HG02840 (cell line): Measurements from ENCODE around the gene DSN1.

Experiments used
- ATAC-seq: cut with Tn5 transposase; IDR thresholded peaks from one replicate; pipeline ENCODE4 v1.9.1; 2021; ENCODE audit warnings: mild to moderate bottlenecking, moderate library complexity, moderate number of reproducible peaks; ENCODE audit not compliant: unreplicated experiment, low FRiP score

Gene DSN1

DNA sequence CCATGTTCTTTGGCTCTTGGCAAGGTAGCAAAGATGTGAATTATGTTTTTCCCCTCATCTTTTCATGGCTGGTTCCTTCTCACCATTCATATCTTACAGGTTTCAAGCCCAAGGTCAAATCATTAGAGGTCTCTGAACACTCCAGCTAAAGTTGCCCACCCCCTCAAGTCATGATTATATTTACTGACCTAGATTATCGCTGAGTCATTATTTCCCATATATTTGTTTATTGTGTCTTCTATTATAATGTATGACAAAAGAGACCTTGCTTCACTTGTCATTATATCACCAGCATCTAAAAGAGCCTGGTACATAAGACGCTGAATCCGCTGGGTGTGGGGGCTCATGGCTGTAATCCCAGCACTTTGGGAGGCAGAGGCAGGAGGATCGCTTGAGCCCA lies 12.4 kb downstream of the DSN1 start:
- ATAC-seq: no peak

DNA sequence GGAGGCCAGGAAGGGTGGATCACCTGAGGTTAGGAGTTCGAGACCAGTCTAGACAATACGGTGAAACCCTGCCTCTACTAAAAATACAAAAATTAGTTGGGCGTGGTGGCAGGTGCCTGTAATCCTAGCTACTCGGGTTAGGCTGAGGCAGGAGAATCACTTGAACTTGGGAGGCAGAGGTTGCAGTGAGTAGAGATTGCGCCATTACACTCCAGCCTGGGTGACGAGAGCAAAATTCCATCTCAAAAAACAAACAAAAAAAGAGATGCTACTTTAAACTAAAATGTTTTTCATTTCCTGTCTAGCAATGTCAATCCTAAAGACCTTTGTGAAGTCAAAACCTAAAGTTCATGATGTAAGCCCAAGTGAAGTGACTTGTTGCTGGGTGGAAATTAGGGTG lies 12.9 kb downstream of the DSN1 start:
- ATAC-seq: no peak

DNA sequence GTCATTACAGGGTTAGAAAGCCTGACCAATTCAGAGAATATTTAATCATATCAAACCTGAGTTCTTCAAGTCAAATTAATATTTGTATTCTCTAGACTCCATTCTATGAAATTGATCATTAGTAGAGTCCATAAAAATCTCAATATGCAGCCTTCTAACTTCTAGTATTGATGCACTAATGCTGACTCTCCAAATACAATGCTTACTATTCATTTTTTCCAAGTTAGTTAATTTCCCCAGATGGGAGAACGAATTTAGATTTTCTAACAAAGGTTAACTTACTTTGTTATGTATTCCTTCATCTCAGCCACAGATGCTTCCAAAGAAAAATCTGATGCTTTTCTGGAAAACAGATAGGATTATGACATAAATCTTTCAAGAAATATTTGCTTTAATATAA lies 15.3 kb downstream of the DSN1 start:
- ATAC-seq: no peak

DNA sequence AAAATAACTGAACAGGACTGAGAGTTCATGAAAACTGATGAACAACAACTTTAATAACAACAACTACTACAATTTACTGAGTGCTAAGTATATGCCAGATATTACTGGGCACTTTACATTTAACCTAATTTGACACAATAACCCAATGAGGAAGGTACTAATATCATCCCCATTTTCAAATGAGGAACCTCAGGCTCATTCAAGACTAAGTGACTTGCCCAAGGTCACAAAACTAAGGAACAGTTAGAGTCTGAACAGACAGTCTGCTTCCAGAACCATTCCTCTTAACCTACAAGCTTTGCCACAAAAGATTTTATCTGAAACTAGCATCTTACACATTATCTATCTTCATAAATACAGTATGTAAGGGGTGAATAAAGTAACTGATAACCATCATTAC lies 17.1 kb downstream of the DSN1 start:
- no peak for ATAC-seq

DNA sequence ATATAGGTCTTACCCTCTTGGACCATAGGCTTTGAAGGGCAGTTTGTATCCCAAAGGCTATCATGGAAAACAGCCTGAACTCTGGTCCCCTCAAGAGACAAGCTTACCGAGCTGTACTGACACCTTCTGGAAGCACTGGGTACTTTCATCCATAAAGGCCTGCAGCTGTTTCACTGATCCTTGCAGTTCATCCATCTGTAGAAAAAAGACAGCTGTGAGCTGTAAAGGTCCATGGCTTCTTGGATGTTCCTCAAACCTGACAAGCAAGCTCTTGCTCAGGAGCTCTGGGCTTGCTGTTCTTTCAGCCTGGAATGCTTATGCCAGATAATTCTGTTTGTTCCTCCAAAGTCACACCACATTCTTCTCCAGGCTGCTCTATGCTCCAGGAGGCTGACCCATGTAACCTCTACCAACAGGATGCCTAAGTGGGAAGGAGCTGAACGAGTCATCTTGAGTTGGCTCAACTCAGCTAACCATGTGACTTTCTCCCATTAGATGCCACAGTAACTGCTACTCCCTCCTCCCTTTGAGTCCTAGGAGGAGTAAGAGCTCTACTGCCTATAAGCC lies 18.8 kb downstream of the DSN1 start:
- no peak for ATAC-seq

DNA sequence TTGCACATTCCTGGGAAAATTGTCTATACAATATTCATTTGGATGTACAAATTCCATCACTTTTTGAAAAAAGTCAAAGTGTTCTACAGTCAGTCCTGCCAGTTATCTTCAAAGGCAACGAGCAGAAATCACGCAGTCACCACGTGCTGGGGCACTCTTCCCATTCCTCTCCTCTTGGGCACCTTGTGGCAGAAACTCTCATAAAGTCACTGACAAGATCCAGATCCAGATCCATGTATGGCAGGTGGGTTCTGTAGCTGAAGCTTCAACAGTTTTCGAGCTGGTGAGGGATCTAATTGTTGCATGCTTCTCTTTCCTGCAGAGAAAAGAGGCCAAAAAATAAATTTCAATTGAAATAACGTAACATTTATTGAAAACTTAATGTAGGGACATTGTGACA lies 21.0 kb downstream of the DSN1 start:
- ATAC-seq: no peak

DNA sequence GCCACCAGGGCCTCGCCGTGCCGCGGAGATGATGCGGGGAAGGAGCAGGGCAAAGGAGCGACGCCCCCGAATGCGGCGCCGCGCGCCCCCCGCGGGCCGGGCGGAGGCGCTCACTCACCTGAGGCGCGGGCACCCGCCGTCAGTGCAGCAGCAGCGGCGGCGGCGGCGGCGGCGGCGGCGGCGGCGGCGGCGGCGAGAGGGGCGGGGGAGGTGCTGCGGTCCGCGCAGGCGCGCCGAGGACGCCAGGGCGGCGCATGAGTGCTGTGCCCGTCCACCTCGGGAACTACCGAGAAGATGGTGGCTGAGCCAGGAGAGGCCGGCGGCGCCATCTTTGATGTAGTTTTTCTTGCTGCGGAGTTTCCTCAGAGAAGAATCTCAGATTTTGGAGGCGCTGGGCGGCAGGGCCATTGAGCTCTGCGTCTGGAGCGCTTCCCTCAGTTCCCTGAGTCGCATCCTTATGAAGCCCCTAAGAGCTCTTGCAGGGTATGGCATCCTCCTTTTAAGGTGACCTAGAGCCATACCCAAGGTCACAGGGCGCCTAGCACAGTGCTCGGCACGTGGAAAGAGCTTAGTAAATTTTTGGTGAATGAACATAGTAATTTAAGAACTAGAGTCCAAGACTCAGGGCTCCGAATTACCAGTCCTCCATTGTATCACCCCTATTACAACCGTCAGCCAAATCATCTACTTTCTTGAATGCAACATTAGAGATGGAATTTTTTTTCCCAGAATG lies 27.5 kb downstream of the DSN1 start, which contains the start of gene NDRG3:
Gene NDRG3 (minus strand): TSS at position 164 of the 733 bp plus-strand sequence. CDS start 24,355 bp downstream, outside the sequence.
- ATAC-seq: peak; percentile 89

DNA sequence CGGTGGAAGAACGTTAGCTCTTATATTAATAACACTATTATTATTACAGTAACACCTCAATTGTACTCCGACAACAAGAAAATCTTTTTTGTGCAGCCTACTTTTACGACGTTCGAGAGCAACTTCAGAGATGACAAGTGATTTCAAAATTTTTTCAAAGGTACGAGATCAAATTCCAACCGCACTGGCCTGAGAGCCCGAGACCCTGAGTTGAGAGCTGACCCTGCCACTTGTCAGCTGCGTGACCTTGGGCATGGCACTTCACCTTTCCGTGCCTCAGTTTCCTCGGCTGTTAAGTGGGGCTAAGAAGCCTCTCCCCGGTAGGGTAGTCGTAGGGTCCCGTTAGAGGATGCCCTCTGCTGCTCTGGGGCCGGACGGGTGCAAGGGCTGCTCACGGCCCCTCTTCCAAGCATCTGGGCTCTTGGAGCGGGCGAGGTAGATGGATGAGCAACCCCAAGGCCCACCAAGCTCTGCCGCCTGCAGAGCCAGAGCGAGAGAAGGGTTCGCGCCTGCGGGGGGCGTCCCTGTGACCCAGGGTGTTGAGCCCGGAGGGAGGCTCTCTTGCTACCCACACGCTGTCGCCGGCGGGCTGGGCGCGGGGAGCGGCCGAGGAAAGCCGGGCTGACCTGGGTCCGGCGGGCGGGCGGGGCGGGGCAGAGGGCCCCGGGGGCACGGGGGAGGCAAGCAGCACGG lies 28.2 kb downstream of the DSN1 start:
- ATAC-seq: no peak

DNA sequence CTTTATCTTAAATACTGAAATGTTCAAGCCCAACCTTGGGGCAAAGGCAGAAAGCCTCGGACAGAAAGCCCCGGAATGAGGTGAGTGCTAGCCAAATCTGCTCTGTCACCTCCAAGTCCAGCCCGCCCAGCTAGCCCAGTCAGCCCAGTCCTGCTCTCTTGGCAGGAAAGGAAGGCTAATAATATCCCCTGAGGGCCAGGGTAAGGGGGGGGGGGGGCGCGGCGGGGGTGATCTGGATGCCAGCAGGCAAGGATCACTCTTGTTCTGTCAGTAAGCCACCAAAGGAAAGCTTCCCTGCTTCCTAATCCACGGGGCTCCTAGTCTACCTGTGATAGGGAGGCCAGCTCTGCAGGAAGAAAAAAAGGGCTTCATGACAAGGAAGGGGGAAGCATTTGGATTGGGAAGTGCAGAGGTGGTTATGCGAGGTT lies 28.8 kb downstream of the DSN1 start:
- ATAC-seq: no peak

DNA sequence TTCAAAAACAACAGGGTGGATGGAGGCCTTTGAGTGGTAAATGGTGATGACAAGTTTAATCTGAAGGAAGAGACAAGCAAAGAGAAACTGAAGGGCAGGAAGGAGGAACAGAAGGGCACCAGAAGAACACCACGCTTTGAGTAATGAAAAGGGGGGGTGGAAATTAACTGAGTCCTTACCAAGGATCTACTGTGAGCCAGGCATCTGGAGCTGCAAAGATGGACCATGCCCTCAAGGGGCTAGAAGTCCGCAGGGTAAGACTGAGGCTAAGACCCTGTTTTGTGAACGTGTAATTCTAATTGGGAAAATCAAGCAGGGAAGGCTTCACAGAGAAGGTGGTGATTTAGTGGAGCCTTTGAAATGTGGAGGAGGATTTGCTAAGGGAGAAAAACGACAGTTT lies 29.3 kb downstream of the DSN1 start:
- no peak for ATAC-seq

DNA sequence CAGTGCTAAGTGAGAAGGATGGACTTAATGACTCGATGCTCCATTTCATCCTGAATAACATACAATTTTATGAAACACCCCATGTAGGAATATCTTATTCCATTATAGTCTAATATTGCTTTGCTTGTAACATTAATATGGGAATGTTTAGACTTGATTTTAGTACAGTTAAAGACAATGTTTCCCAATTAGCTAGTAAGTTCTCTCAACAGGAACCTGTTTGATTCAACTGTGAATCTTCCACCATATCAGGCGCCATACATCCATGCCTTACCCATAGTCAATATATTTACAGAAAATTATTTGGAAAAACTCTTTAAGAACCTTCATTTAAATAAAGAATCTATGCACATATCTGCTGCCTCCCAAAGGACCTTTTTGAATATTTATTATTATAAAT lies 31.0 kb downstream of the DSN1 start:
- ATAC-seq: no peak

DNA sequence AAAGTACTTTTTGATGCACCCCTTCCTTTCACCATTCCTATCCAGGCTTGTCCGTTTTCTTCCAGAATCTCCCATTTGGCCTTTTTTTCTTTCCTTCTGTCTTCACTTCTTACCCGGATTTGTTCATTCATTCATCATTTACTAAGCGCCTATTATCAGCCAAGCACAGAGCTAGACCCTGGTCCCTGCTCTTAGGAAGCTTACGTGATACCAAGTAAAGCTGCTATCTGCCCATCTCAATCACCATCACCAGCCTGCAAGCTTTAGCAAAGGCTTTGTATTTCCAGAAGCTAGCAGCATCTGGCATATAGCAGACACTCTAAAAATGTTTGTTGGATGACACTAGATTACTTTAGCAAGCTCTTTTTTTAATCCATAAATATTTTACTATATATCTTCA lies 32.5 kb downstream of the DSN1 start:
- no peak for ATAC-seq

DNA sequence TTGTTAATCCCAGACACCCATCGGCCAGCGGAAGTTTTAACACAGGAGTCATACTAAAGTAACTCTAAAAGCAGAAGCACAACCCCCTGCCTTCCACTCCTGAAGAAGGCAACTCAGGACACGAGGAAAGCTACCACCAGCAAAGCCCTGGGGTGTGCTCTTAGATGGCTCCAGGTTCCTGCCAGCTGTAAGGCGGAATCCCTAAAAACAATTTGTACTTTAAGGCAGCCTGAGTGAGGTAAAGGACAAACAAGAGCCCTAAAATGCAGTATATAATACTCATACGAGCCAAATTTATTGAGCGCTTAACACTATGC lies 36.4 kb downstream of the DSN1 start:
- no peak for ATAC-seq

DNA sequence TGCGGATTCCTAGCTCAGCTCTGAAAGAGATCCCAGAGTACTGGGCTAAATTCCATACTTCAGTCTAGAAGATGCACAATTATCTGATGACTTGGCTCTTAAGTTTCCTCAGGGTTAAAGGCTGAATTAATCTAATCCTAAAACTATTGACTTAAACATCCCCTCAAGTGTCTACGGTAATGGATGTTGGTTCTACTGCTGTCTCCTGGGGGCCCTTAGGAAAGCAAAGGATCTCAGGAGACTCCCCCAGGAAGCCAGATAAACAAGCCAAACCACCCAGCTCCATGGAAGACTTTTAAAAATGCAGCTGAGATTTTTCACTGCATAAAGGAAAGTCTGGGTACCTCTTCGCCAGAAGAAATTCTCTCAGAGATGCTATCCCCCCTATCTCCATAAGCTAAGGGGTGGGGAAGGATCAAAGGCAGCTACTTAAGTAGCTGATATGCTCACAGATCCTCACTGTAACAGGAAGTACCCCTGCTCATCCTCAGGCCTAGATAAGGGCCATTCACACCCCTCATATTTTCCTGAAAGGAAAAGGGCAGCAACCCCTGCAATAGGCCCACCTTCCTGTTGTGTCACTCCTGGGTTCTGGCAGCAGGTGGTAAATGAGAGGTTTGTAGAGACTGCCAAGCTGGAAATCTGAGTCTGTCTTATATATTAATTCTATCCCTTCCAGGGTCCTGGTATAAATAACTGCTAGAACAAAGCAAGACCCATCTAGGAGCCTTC lies 36.9 kb downstream of the DSN1 start:
- ATAC-seq: no peak

DNA sequence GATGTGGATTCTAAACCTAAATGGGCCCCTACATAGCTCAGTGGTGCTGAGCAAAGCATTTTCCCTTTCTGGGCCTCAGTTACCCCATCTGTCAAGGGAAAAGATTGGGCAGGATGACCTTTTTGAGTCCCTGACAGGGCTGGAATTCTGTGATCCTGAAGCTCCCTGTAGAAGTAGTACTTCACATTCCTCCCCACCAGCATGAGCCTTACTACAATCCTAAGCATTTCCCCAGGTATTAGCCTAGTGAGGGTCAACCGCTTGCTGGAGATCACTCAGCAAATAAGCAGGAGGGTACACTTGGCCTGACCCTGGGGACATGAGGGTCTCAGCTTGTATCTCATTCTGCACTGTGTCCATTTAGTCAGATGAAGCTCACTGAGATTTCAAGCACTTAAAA lies 41.1 kb downstream of the DSN1 start:
- ATAC-seq: no peak

DNA sequence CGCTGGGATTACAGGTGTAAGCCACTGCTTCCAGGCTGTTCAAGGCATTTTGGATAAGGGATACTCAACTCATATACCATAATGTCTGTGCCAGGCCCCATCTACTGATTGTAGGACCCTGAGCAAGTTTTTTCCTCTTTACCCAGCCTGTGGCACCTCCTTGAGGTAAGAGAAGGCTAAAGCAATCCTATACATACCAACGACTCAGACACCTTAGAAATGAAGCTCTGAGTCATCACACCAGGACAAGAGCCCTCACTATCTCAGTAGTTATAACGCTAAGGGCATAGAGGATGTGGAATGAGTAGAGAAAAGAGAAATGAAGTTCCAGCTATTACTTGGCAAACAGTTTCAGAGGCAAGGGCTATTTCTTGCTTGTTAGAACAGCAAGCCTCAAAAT lies 44.6 kb downstream of the DSN1 start:
- no peak for ATAC-seq

DNA sequence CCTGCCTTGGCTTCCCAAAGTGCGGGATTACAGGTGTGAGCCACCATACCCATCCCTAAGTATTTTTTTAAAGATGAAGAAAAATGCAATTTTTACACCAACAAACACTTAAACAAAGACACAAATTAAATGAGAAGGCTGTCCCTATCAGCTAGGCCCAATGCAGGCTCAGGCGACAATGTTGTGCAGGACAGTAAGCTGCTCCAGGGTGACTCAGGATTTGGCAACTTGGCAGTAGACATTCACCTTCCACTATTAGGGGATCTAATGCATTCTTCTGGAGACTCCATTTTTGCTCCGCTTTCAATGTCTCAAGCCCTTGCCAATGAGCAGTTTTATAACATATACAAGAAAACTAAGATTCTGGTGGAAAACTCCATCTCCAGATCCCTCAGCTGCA lies 47.4 kb downstream of the DSN1 start:
- no peak for ATAC-seq

DNA sequence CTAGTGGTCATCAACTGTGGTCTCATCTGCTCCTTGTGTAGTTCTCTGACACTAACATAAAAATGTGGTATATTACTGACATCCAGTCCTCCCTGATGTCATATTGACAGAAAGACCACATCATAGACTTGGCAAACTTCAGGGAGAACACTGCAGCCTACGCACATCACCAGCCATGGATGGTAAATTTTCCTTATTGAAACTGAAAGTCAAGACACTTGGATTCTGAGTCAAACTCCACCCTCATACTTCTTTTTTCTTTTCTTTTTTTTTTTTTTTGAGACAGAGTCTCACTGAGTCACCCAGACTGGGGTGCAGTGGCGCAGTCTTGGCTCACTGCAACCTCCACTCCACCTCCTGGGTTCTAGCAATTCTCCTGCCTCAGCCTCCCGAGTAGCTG lies 53.1 kb downstream of the DSN1 start:
- ATAC-seq: no peak

DNA sequence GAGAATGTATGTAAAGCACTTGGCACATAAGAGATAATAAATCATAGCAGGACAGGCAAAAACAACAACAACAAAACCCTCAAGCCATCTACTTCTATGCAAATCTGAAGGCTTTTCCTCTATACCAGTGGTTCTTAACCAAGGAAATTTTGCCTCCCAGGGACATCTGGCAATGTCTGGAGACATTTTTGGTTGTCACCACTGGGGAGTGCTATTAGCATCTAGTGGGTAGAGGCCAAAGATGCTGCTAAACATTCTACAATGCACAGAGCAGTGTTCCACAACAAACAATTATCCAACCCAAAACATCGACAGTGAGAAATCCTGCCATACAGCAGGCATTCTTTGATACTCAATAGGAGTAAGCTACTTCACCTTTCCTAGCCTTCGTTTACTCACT lies 55.9 kb downstream of the DSN1 start:
- no peak for ATAC-seq

DNA sequence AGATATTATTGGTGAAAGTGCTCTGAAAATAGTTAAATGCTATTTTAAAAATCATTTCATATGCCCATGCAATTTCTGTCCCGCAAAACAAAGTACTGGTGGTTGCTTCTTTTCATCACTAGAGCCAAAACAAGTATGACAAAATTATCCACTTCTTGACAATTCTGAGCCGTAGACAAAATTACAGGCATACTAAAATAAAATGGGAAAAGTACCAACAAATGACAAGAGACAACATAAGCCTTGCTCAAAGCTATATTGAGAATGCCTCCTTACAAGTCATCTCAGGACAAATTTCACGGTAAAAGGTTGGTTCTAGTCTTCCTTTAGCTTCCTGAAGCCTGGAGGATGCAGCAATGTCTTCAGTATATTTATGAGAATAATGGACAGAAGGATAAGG lies 56.5 kb downstream of the DSN1 start:
- no peak for ATAC-seq

DNA sequence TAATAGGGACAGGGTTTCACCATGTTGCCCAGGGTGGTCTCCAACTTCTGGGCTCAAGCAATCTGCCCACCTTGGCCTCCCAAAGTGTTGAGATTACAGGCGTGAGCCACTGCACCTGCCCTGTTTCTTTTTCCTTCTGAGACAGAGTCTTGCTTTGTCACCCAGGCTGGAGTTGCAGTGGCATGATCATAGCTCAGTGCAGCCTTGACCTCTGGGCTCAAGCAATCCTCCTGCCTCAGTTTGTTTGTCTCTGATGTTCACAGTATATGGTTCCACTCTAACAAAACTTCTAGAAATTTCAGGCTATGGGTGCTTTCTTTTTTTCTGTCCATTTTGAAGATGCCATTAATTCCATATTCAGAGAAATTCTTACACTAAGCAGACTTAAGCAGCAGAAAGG lies 60.8 kb downstream of the DSN1 start:
- no peak for ATAC-seq
